Pons (tissue), 1 donor: ENCODE measurements around the gene PTGER1.
A peak's percentile ranks its signal among the peaks of the same experiment; 100 is the strongest.

Experiments
- DNase-seq: peaks from one replicate; pipeline ENCODE4 v3.0.0-alpha.2; 2016; ENCODE audit warnings: low spot score

The PTGER1 gene

DNA sequence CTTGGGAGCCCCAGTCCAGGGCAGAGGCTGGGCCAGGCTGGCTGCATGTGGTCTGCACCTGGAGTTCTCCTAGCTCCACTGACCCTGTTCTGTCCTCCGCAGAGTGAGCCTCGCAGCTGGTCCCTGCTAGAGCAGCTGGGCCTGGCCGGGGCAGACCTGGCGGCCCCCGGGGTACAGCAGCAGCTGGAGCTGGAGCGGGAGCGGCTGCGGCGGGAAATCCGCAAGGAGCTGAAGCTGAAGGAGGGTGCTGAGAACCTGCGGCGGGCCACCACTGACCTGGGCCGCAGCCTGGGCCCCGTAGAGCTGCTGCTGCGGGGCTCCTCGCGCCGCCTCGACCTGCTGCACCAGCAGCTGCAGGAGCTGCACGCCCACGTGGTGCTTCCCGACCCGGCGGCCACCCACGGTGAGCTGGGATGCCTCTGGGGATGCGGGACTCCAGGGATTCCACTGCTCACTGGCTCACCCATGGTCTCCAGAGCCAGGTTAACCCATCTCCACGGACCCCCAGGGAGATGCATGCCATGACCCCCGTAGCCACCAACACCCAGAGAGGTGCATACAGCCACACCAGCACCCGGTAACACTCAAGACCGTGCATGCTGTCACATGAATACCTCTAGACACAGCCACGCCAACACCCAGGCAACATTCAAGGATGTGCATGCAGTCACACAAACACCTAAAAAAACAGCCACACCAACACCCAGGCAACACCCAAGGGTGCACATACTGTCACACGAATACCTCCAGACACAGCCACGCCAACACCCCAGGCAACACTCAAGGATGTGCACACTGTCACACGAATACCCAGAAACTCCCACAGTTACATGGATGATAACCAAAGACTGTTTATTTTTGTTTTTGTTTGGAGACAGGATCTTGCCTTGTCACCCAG, 33.9 kb downstream of the PTGER1 start:
- DNase-seq = no peak

DNA sequence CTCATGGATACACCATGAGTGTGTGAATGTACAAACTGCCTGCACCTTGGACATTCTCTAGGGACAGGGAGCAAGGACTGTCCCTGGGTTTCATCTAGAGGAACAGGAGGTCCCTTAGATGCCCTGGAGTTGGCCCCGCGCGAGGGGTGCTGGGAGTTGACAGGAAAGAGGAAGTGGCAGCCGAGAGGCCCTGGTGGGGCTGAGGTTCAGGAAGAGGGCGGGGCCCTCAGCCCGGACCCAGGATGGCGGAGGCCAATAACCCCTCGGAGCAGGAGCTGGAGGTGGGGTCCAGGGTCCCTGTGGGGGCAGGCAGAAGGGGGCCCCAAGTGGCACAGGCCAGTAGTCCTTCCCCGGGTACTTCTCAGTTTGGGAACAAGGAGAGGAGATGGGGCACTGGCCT, 35.1 kb downstream of the PTGER1 start:
- DNase-seq = peak; percentile 64

DNA sequence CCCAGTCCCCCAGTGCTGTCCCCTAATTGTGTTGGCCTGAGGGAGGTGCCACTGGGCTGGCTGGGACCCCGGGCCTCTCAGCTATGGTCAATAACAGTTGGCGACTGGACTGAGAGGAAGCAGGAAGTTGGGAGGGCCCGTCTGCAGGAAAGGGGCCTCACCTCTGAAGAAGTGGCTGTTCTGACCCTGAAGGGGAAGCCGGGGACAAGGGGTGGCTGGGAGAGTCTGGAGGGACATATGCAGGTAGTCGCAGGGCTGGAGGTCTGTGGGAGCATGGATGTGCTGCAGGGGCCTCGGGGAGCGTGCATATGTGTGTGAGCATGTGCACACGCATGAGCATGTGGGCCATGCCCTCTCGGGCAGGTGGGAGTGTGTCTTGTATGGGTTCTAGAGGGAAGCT, 36.1 kb downstream of the PTGER1 start:
- DNase-seq = no peak

DNA sequence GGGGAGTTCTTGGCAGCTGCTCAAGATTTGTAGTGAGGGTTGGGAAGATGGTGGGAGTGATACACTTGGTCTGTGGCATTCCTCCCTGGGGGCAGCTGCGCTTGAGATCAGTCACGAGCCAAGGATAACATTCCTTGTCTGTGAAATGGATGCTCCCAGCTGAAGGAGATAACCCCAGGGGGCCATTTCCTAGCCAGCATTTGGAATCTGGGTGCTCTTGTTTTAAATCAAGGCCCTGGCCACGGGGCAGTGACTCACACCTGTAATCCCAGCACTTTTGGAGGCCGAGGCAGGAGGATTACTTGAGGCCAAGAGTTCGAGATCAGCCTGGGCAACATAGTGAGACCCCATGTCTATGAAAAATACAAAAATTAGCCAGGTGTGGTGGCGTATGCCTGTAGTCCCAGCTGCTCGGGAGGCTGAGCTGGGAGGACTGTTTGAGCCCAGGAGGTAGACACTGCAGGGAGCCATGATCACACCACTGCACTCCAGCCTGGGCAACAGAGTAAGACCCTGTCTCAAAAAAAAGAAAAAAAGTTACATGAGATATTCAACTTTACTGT, 37.5 kb downstream of the PTGER1 start:
- DNase-seq = no peak

DNA sequence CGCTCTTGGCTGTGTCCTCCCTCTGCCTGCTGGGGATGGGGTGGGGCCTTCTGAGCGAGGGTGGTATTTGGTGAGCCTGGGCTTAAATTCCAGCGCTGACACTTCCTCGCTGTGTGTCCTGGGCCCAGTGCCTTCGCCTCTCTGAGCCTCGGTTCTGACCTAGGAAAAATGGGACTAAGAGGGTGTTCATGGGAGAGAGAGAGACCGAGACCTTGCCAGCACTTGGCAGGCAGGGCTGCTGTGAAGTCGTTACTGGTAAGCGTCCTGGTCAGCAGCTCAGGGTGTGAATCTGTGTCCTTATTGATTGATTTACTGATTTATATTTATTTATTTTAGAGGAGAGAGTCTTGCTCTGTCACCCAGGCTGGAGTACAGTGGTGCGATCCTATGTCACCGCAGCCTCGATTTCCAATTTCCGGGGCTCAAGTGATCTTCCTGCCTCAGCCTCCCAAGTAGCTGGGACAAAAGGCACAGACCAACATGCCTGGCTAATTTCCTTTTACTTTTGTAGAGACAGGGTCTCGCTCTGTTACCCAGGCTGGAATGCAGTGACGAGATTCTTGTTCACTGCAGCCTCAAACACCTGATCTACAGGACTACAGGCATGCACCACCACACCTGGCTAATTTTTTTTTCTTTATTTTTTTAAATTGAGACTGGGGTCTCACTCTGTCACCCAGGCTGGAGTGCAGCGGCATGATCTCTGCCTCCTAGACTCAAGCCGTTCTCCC, 39.7 kb downstream of the PTGER1 start:
- no peak for DNase-seq

DNA sequence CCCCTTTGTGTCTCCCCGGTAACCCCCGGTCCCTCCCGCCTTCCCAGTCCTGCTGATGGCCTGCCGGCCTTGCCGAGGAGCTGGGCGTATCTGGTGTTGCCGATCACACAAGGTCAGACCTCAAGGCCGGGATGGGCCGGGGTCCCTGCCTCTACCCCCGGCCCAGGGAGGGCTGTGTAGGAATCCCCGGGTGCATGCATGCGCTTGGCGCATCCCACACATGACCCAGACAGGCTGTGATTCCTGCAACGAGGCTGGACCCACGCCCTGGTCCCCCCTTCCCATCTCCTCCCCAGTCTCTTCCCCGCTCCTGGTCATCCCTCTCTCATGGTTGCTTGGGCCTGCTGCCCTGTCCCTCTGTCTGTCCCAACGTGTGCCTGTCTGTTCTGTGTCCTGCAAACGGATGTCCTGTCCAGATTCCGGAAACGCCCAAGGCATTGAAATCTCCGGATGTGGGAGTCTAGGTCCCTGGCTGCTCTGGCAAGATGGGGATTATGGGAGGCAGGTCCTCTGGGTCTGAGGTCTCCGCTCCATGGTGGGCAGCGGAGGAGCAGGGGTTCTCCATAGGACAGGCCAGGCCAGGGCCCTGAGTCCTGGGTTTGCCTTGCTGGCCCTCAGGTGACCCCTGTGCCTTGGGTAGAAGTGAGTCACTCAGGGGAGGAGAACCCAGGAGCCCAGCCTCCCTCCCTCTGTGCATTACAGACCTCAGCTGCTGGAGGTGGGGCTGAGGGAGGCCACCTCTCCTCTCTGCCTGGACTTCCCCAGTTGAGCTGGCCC, 40.4 kb downstream of the PTGER1 start:
- no peak for DNase-seq

DNA sequence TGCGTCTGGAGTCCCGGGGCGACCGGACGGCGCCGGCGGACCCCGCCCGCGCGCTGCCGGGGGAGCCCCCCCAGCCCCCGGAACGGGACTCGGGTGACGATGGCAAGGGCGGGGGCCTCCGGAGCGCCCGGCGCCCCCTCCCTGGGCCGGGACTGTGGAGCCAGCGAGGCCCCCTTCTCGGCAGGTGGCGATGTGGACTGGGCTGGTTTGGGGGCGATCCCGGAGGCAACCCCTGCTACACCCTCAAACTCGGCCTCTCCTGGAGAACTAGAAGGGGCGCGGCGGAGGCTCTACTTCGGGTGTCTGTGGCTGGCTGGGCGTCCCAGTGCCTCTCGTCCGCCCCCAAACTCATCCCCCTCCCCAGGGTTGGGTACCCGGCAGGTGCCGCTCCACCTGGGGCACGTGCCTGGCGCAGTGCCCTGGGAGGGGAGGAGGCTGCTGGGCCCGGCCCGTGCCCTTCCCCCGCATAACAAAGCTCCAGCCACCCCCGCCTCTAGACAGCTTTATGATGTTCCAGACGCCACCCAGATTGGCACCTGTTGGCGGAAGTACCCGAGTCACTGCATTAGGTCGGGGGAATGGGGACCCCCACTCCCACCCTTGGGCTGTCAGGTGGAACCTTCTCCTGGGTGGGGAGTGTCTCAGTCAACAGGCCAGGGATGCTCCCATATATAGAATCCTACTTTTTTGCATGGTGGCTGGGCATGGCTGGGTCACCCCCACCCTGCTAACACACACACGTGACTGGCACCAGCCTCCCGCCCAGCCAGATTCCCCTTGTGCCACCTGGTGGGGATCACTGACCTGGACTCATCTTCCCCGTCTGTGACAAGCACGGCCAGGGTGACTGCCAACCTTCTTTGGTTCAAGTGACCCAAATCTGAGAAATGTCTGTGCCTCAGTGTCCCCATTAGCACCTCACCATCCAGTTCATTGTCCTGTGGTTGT, 41.3 kb downstream of the PTGER1 start:
- DNase-seq = no peak

DNA sequence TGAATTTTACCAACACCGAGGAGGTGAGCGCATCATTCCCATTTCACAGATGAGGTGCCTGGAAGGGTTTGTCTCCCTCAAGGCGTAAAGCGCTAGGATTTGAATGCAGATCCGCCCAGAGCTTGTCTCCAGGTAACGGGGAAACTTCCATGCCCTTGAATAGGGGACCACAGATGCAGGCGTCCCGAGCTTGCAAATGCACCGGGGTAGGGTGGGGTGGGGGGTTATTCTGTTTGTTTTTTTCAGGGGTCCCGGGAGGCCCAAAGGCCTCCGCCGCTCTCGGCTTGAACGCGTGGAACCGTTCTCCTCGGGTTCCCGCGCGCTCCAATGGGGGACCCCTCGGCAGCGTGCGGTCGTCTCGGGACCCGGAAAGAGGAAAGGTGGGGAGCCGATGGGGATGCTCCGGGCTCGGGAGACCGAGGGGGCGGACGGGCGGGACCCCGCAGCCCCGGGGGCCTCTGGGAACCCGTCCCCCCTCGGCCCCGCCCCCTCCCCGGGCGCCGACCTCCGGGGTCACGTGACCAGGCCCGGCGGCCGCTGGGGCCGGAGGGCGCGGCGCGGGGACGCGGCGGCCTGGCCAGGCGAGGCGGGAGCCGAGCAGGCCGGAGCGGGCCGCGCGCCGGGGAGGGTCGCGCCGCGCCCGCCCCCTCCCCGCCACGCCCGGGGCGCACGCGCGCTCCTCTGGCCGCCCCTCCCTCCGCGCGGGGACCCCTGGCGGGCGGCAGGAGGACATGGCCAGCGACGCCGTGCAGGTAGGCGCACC, 42.2 kb downstream of the PTGER1 start, which contains the start of gene PKN1:
TSS of gene PKN1 (plus strand) at position 516 of the 763 bp plus-strand sequence. CDS start at position 732, 216 bp downstream.
- DNase-seq = no peak

DNA sequence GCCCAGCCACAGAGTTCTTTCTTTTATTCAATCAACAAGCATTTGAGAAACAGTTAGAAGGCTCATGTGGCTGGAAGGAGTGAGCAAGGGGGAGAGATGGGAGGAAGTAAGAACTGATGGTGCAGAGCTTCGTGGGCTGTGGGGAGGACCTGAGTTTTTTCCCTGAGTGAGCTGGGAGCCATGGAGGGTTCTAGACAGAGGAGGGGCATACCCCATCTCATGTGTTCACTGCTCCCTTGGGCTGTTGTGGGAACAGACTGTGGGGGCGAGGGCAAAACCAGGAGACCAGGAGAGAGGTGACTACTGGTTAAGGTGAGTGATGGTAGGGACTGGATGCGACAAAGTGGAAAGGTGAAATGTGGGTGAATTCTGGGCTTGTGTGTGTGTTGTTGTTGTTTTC, 44.4 kb downstream of the PTGER1 start:
- DNase-seq = no peak

DNA sequence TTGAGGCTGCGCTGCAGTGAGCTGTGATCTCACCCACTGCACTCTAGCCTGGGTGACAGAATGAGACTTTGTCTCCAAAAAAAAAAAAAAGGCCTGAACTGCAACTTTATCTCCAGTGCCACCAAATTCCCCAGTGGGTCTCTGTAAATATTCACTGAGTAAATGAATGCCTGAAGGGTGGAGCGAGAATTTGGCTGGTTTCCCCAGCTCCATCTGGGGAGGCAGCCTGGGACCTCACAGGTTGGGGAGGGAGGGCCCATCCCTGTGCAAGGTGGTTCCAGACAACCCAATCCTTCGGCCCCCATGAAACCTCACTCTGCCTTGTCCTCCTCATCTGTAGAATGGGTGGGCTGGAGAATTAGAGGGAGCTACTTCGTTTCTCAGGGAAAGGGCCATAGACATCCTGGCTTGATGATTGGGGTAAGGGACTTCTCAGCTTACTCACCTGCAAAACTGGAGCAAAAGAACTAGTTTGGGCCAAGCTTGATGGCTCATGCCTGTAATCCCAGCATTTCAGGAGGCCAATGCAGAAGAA, 46.2 kb downstream of the PTGER1 start:
- no peak for DNase-seq

DNA sequence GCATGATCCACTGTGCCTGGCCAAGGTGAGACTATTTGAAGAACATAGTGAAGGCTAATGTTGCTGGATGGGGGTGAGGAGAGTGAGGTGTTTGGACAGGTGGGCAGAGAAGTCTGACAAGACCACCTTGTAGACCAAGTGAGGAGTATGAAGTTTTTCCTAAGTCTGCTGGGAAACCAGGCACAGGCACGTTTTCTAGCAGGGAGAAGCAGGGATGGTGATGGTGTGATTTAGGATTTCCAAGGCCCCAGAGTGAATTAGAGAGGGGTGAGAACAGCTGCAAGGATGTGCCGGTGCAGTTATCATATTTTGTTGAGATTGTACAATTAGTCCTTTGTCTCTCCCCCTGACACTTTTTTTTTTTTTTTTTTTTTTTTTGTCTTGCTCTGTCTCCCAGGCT, 47.7 kb downstream of the PTGER1 start:
- DNase-seq = no peak

DNA sequence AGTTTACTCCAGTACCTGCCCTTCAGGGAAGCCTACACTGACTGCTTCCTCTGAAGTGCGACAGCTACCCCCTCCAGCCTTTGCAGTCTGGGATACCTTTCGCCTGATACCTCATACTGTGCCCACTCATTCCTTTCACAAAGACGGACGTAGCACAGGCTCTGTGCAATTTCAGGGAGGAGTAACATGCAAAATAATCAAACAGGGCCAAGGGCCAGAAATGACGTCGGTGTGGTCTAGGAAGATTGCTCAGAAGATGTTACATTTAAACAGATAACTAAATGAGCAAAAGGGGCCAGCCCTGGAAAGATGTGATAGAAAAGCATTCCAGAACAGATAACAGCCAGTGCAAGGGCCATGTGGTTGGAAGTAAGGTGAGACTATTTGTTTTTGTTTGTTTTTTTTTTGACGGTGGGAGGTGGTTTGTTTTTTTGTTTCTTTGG, 49.4 kb downstream of the PTGER1 start:
- DNase-seq = no peak
